Panc1 (cell line): ENCODE measurements around the gene SERGEF.

Experiments used
- CTCF ChIP-seq: fragments of 450-650 bp; IDR thresholded peaks from 2 replicates; pipeline ENCODE4 v1.5.1; 2017; ENCODE audit warnings: mild to moderate bottlenecking
- SIN3A ChIP-seq: IDR thresholded peaks from 2 replicates; pipeline ENCODE4 v1.6.1; 2012; ENCODE audit warnings: low read depth, mild to moderate bottlenecking, low read length, moderate library complexity, borderline replicate concordance; ENCODE audit not compliant: insufficient read depth

- TF ChIP-seq CTCF (no peak), SIN3A (no peak)
Observed at GRCh38 chr11:17767914-17768313, 244.9 kb downstream of the SERGEF start.
